GM18868 (cell line): Measurements from ENCODE around the gene SPAG16.

Experiments used
- ATAC-seq: cut with Tn5 transposase; IDR thresholded peaks from one replicate; pipeline ENCODE4 v1.9.1; 2021; ENCODE audit warnings: mild to moderate bottlenecking, moderate library complexity; ENCODE audit not compliant: unreplicated experiment

The SPAG16 gene

GRCh38 chr2:214135966-214136365 lies 851.7 kb downstream of the SPAG16 start:
- no peak for ATAC-seq

GRCh38 chr2:214138779-214139178 lies 854.5 kb downstream of the SPAG16 start:
- ATAC-seq: no peak

- no peak for ATAC-seq
These were observed 855.5 kb downstream of the SPAG16 start for GRCh38 chr2:214139630-214140284.

GRCh38 chr2:214156971-214157370 lies 872.7 kb downstream of the SPAG16 start:
- peak; percentile 70 for ATAC-seq

GRCh38 chr2:214158851-214159250 lies 874.6 kb downstream of the SPAG16 start:
- ATAC-seq: no peak

GRCh38 chr2:214169281-214169680 lies 885.0 kb downstream of the SPAG16 start:
- no peak for ATAC-seq

GRCh38 chr2:214169736-214170135 lies 885.5 kb downstream of the SPAG16 start:
- no peak for ATAC-seq

GRCh38 chr2:214174563-214174962 lies 890.3 kb downstream of the SPAG16 start:
- ATAC-seq: no peak

- no peak for ATAC-seq
These were observed 895.8 kb downstream of the SPAG16 start for GRCh38 chr2:214180071-214180470.

GRCh38 chr2:214180686-214181085 lies 896.4 kb downstream of the SPAG16 start:
- no peak for ATAC-seq

GRCh38 chr2:214184461-214184860 lies 900.2 kb downstream of the SPAG16 start:
- ATAC-seq: no peak

- no peak for ATAC-seq
These were observed 901.3 kb downstream of the SPAG16 start for GRCh38 chr2:214185546-214185945.

- ATAC-seq: no peak
These were observed 908.4 kb downstream of the SPAG16 start for GRCh38 chr2:214192711-214193110.

GRCh38 chr2:214193943-214194342 lies 909.7 kb downstream of the SPAG16 start:
- ATAC-seq: no peak

GRCh38 chr2:214196260-214196659 lies 912.0 kb downstream of the SPAG16 start:
- no peak for ATAC-seq

GRCh38 chr2:214201892-214202291 lies 917.6 kb downstream of the SPAG16 start:
- ATAC-seq: no peak

GRCh38 chr2:214203214-214203613 lies 919.0 kb downstream of the SPAG16 start:
- ATAC-seq: no peak

GRCh38 chr2:214203744-214204289 lies 919.6 kb downstream of the SPAG16 start:
- ATAC-seq: no peak

- ATAC-seq: no peak
These were observed 930.8 kb downstream of the SPAG16 start for GRCh38 chr2:214215107-214215506.

- ATAC-seq: no peak
These were observed 932.9 kb downstream of the SPAG16 start for GRCh38 chr2:214217136-214217535.

GRCh38 chr2:214217599-214217998 lies 933.3 kb downstream of the SPAG16 start:
- no peak for ATAC-seq

- no peak for ATAC-seq
These were observed 936.0 kb downstream of the SPAG16 start for GRCh38 chr2:214220251-214220650.

- ATAC-seq: no peak
These were observed 941.8 kb downstream of the SPAG16 start for GRCh38 chr2:214226061-214226460.
